B cell (primary cell): ENCODE measurements around the gene STK16. TPM values are rescaled to one million over a fixed set of nuclear protein-coding genes. Genes with fewer than 3 reads are reported as not detected.

Source experiments
- ATAC-seq: fragments of 200-7000 bp; cut with Tn5 transposase; one replicate; pipeline ENCODE4 v1.10.0; 2021; ENCODE audit warnings: low read depth, mild to moderate bottlenecking, moderate number of reproducible peaks, moderate library complexity
- CTCF ChIA-PET: fragments of 350-600 bp; sonication (Branson Sonifier 250); formaldehyde crosslinking; loops from one replicate; lab custom pipeline; 2021; ENCODE audit warnings: antibody characterized with exemption, inconsistent platforms; lab: Charles Lee
- POLR2A ChIA-PET: fragments of 350-600 bp; sonication (Branson Sonifier 250); formaldehyde crosslinking; loops from one replicate; lab custom pipeline; 2021; ENCODE audit warnings: antibody characterized with exemption; lab: Charles Lee
- DNase-seq: peaks from one replicate; pipeline ENCODE4 v3.0.0; 2013
- H2AFZ ChIP-seq: 2 replicates; pipeline ENCODE4 v1.6.1; 2012; ENCODE audit warnings: mild to moderate bottlenecking, low read depth, low read length; ENCODE audit not compliant: insufficient read depth, poor library complexity, severe bottlenecking
- H3K27ac ChIP-seq, 2 donors: 1 replicate in 1 of 2; 2 replicates in 1 of 2; pipeline ENCODE4 v1.5.1; 2012 to 2013; ENCODE audit warnings: low read length in 2 of 2, mild to moderate bottlenecking in 2 of 2, moderate library complexity in 1 of 2
- H3K27me3 ChIP-seq, 4 experiments: fragments of 200-600 bp in 1 of 4; sonication (generic) in 1 of 4; replicated peaks in 1 of 4; 1 replicate in 2 of 4; 2 replicates in 2 of 4; pipeline versions ENCODE4 v1.6.1 to v1.7.0; 2013 to 2016; ENCODE audit warnings: low read length in 3 of 4, mild to moderate bottlenecking in 2 of 4, mixed read lengths in 1 of 4, moderate library complexity in 1 of 4; ENCODE audit not compliant: insufficient read depth in 4 of 4, control insufficient read depth in 3 of 4; ENCODE audit errors: control extremely low read depth in 1 of 4
- H3K36me3 ChIP-seq, 2 experiments: replicated peaks in 1 of 2; 1 replicate in 1 of 2; 2 replicates in 1 of 2; pipeline versions ENCODE4 v1.6.1 to v1.7.1; 2013; ENCODE audit warnings: low read length in 1 of 2; ENCODE audit not compliant: insufficient read depth in 2 of 2, control insufficient read depth in 1 of 2; ENCODE audit errors: control extremely low read depth in 1 of 2, extremely low read depth in 1 of 2
- H3K4me1 ChIP-seq, 2 donors: fragments of 200-600 bp in 1 of 2; sonication (generic) in 1 of 2; 1 replicate in 1 of 2; 2 replicates in 1 of 2; pipeline versions ENCODE4 v1.5.1 to v1.6.1; 2013 to 2017; ENCODE audit warnings: low read length in 2 of 2; ENCODE audit not compliant: control insufficient read depth in 2 of 2, insufficient read depth in 2 of 2
- H3K4me2 ChIP-seq: replicated peaks from 2 replicates; pipeline ENCODE3; 2012; ENCODE audit warnings: mild to moderate bottlenecking, low read depth, low read length; ENCODE audit not compliant: poor library complexity, severe bottlenecking
- H3K4me3 ChIP-seq, 5 experiments: fragments of 200-600 bp in 1 of 5; sonication (generic) in 1 of 5; 1 replicate in 3 of 5; 2 replicates in 2 of 5; pipeline versions ENCODE4 v1.5.1 to v1.7.0; 2011 to 2016; ENCODE audit warnings: low read length in 4 of 5, mild to moderate bottlenecking in 4 of 5, low read depth in 2 of 5, control low read depth in 1 of 5, moderate library complexity in 1 of 5; ENCODE audit not compliant: insufficient read depth in 1 of 5; ENCODE audit errors: control extremely low read depth in 1 of 5, extremely low read depth in 1 of 5
- H3K79me2 ChIP-seq: fragments of 200-600 bp; sonication (generic); one replicate; pipeline ENCODE4 v1.6.0; 2016; ENCODE audit warnings: low read length; ENCODE audit not compliant: control insufficient read depth, insufficient read depth
- H3K9ac ChIP-seq: fragments of 200-600 bp; sonication (generic); 2 replicates; pipeline ENCODE4 v1.6.1; 2017; ENCODE audit warnings: mild to moderate bottlenecking, low read length, moderate library complexity
- H3K9me3 ChIP-seq, 3 donors: one replicate each; pipeline versions ENCODE4 v1.6.1 to v1.7.1; 2013; ENCODE audit warnings: low read length in 2 of 3; ENCODE audit not compliant: control insufficient read depth in 2 of 3, insufficient read depth in 1 of 3; ENCODE audit errors: control extremely low read depth in 1 of 3
- H4K20me1 ChIP-seq: 2 replicates; pipeline ENCODE4 v1.6.0; 2012; ENCODE audit warnings: mild to moderate bottlenecking, low read length; ENCODE audit not compliant: insufficient read depth, control insufficient read depth, poor library complexity, severe bottlenecking
- H3K27ac Mint-ChIP-seq: one replicate; pipeline ENCODE4 v1.8.0; 2021; ENCODE audit warnings: mixed read lengths
- H3K27me3 Mint-ChIP-seq: one replicate; pipeline ENCODE4 v1.8.0; 2021; ENCODE audit warnings: mixed read lengths
- H3K4me1 Mint-ChIP-seq: one replicate; pipeline ENCODE4 v1.8.0; 2021; ENCODE audit warnings: mixed read lengths
- H3K4me3 Mint-ChIP-seq: one replicate; pipeline ENCODE4 v1.8.0; 2021; ENCODE audit warnings: mixed read lengths
- H3K9me3 Mint-ChIP-seq: one replicate; pipeline ENCODE4 v1.8.0; 2022; ENCODE audit warnings: mixed read lengths; ENCODE audit not compliant: insufficient read depth
- CTCF ChIP-seq: fragments of 200-600 bp; IDR thresholded peaks from one replicate; pipeline ENCODE4 v1.8.0; 2022; ENCODE audit warnings: antibody characterized with exemption, mild to moderate bottlenecking
- EZH2 ChIP-seq: IDR thresholded peaks from 2 replicates; pipeline ENCODE4 v1.6.1; 2012; ENCODE audit warnings: borderline replicate concordance, low read depth, mild to moderate bottlenecking, moderate library complexity, low read length; ENCODE audit not compliant: insufficient read depth, poor library complexity, severe bottlenecking
- WGBS: methylation state at CpG from one replicate; pipeline ENCODE4 v1.1.5; 2013; ENCODE audit warnings: missing lambda C conversion rate; ENCODE audit not compliant: insufficient coverage; 5-methylcytosine and 5-hydroxymethylcytosine counted together
- intact Hi-C: fragments of 100-400 bp; cut with micrococcal nuclease; formaldehyde crosslinking; loops from one replicate; pipeline ENCODE4 v1.10.0; 2022
- polyA plus RNA-seq: library from polyadenylated mRNA; depleted of rRNA; stranded (reverse); fragments of >200 nt; gene quantifications from 2 replicates; pipeline ENCODE4 v1.2.3, GENCODE V29; 2012
- total RNA-seq, 2 donors: library from RNA; stranded (reverse); fragments of 120-200 nt in 1 of 2; gene quantifications; 1 replicate in 1 of 2; 2 replicates in 1 of 2; pipeline versions ENCODE4 v1.2.3 to v1.2.4, GENCODE V29; 2013 to 2022

STK16 gene
- total and polyA plus RNA-seq, 2 donors (not counting 1 experiment from before 2014, with no cell fraction given): 29.0 to 60.1 TPM

- 58% methylated on average over 11 of the region's 18 CpGs for WGBS
- Mint-ChIP-seq H3K9me3 (no peaks in the 10 kb centered on the region), H3K27me3 (no peaks in the 10 kb centered on the region), H3K4me1 (peaks cover 28% of the 10 kb centered on the region), H3K27ac (peak overlapping the region; percentile 46), H3K4me3 (no peak overlapping the region)
- Histone ChIP-seq H3K4me3 (no peak overlapping the region), H3K27me3 (no peaks in the 10 kb centered on the region), H3K79me2 (peaks cover 6% of the 10 kb centered on the region), H3K36me3 (peaks cover 7 to 24% of the 10 kb centered on the region in 2 experiments), H4K20me1 (peaks cover 14% of the 10 kb centered on the region), H3K27ac (no peak overlapping the region), H3K9me3 (no peaks in the 10 kb centered on the region), H2AFZ (no peak overlapping the region), H3K9ac (no peak overlapping the region), H3K4me1 (peaks cover 16 to 23% of the 10 kb centered on the region in 2 donors), H3K4me2 (no peak overlapping the region)
- ChIA-PET CTCF (interaction anchor here (0.7 to 7.3 kb wide), 5 partner anchors 18 to 85 kb away, joined by 3 to 65 read pairs (median 52); partner anchors contain the start of genes CNPPD1, NHEJ1 and SLC23A3), POLR2A (no interaction called here)
- ATAC-seq: no peak
- no peak for DNase-seq
- TF ChIP-seq EZH2: no peak
- TF ChIP-seq CTCF: no peak
- intact Hi-C loops: no loop called here
Measured at GRCh38 chr2:219209236-219210195, 35.8 kb upstream of the STK16 start.
